HCT116 (cell line): ENCODE results near the gene MGST1. TPM values are rescaled to one million over a fixed set of nuclear protein-coding genes. Genes with fewer than 3 reads are reported as not detected.

Source experiments
- ATAC-seq: fragments of 200-7000 bp; cut with Tn5 transposase; 2 replicates; pipeline ENCODE4 v1.9.1; 2020; ENCODE audit warnings: mild to moderate bottlenecking, moderate library complexity
- BruUV-seq: library from RNA; stranded (reverse); fragments of 400-500 nt; replicated peaks from 2 replicates; lab custom pipeline; 2021; lab: Mats Ljungman, UMichigan
- CTCF ChIA-PET: fragments of 300-600 bp; sonication (Branson Sonifier 250); formaldehyde crosslinking; loops from one replicate; lab custom pipeline; 2021; ENCODE audit warnings: antibody characterized with exemption; lab: Charles Lee
- POLR2A ChIA-PET: fragments of 300-600, 350-600 bp; sonication (Branson Sonifier 250); formaldehyde crosslinking; loops from one replicate; lab custom pipeline; 2021; ENCODE audit warnings: antibody characterized with exemption; lab: Charles Lee
- RAD21 ChIA-PET, 2 experiments: fragments of 300-600 bp; sonication (Branson Sonifier 250); formaldehyde crosslinking; loops; one replicate each; lab custom pipeline; 2023; ENCODE audit warnings: low total read pairs in 2 of 2; ENCODE audit not compliant: uncharacterized antibody in 2 of 2, unreplicated experiment in 2 of 2, low non-redundant PET in 1 of 2; lab: Charles Lee
- DNase-seq: peaks from one replicate; pipeline ENCODE4 v3.0.0-alpha.2; 2010; ENCODE audit warnings: low read depth, low spot score
- H2AFZ ChIP-seq: fragments of 200-600 bp; shearing (Covaris generic), sonication (generic); 2 replicates; pipeline ENCODE4 v1.6.1; 2017; ENCODE audit warnings: low read depth, mixed run types, mixed read lengths, antibody characterized with exemption, low read length; ENCODE audit not compliant: poor library complexity, severe bottlenecking
- H3K27ac ChIP-seq: 2 replicates; pipeline ENCODE4 v1.5.1; 2012; ENCODE audit warnings: low read depth, low read length
- H3K27me3 ChIP-seq: fragments of 200-600 bp; sonication (generic); 2 replicates; pipeline ENCODE4 v1.6.1; 2016; ENCODE audit warnings: mixed run types, low read length, mixed read lengths; ENCODE audit not compliant: insufficient read depth
- H3K36me3 ChIP-seq, 2 experiments: fragments of 200-500 bp in 1 of 2; fragments of 200-600 bp in 1 of 2; sonication (Bioruptor generic) in 1 of 2; sonication (generic) in 1 of 2; 2 replicates each; pipeline versions ENCODE4 v1.5.1 to v1.6.1; 2014 to 2016; ENCODE audit warnings: low read length in 2 of 2, inconsistent platforms in 1 of 2, mixed read lengths in 1 of 2, mixed run types in 1 of 2; ENCODE audit not compliant: insufficient read depth in 2 of 2, control insufficient read depth in 1 of 2
- H3K4me1 ChIP-seq, 2 experiments: fragments of 200-600 bp in 1 of 2; sonication (generic) in 1 of 2; 2 replicates each; pipeline versions ENCODE4 v1.5.1 to v1.6.1; 2012 to 2017; ENCODE audit warnings: low read length in 2 of 2, inconsistent platforms in 1 of 2, mild to moderate bottlenecking in 1 of 2, mixed read lengths in 1 of 2, mixed run types in 1 of 2, moderate library complexity in 1 of 2; ENCODE audit not compliant: insufficient read depth in 2 of 2, control insufficient read depth in 1 of 2
- H3K4me2 ChIP-seq: fragments of 200-600 bp; sonication (generic); 2 replicates; pipeline ENCODE4 v1.6.1; 2017; ENCODE audit warnings: mixed run types, low read length, mixed read lengths
- H3K4me3 ChIP-seq, 2 experiments: fragments of 200-600 bp in 1 of 2; sonication (generic) in 1 of 2; replicated peaks in 1 of 2; 2 replicates each; pipeline ENCODE4 v1.5.1; 2011 to 2016; ENCODE audit warnings: low read length in 2 of 2, control low read depth in 1 of 2, low read depth in 1 of 2, mild to moderate bottlenecking in 1 of 2, mixed read lengths in 1 of 2, mixed run types in 1 of 2
- H3K79me2 ChIP-seq: fragments of 200-600 bp; sonication (generic); 2 replicates; pipeline ENCODE4 v1.6.1; 2017; ENCODE audit warnings: mild to moderate bottlenecking, mixed run types, low read length, moderate library complexity, mixed read lengths; ENCODE audit not compliant: insufficient read depth
- H3K9ac ChIP-seq: fragments of 200-600 bp; sonication (generic); 2 replicates; pipeline ENCODE4 v1.6.1; 2016; ENCODE audit warnings: low read length, mixed read lengths
- H3K9me2 ChIP-seq: fragments of 200-600 bp; sonication (generic), shearing (Covaris generic); 2 replicates; pipeline ENCODE4 v1.6.1; 2017; ENCODE audit warnings: mixed run types, mild to moderate bottlenecking, moderate library complexity; ENCODE audit not compliant: insufficient read depth
- H3K9me3 ChIP-seq, 2 experiments: fragments of 200-500 bp in 1 of 2; fragments of 200-600 bp in 1 of 2; sonication (Bioruptor generic) in 1 of 2; sonication (generic) in 1 of 2; 2 replicates each; pipeline ENCODE4 v1.6.1; 2014 to 2017; ENCODE audit warnings: low read length in 2 of 2, mixed read lengths in 2 of 2, inconsistent platforms in 1 of 2, low read depth in 1 of 2, mild to moderate bottlenecking in 1 of 2, mixed run types in 1 of 2, moderate library complexity in 1 of 2; ENCODE audit not compliant: control insufficient read depth in 1 of 2, insufficient read depth in 1 of 2
- H4K20me1 ChIP-seq: fragments of 200-600 bp; sonication (generic), shearing (Covaris generic); 2 replicates; pipeline ENCODE4 v1.6.1; 2017; ENCODE audit warnings: mixed run types, mild to moderate bottlenecking, moderate library complexity; ENCODE audit not compliant: insufficient read depth
- ATF3 ChIP-seq: IDR thresholded peaks from 2 replicates; pipeline ENCODE4 v1.6.1; 2012
- CBX3 ChIP-seq: IDR thresholded peaks from 2 replicates; pipeline ENCODE4 v1.6.1; 2012; ENCODE audit warnings: low read depth
- CEBPB ChIP-seq: IDR thresholded peaks from 2 replicates; pipeline ENCODE4 v1.6.1; 2012; ENCODE audit warnings: low read depth
- CTCF ChIP-seq, 3 experiments: fragments of 200-600 bp in 1 of 3; sonication (generic) in 1 of 3; IDR thresholded peaks in 2 of 3; conservative IDR thresholded peaks in 1 of 3; 2 replicates each; pipeline ENCODE4 v1.5.1; 2012 to 2017; ENCODE audit warnings: low read depth in 2 of 3, low read length in 2 of 3, antibody characterized with exemption in 1 of 3, borderline replicate concordance in 1 of 3, control low read depth in 1 of 3, mild to moderate bottlenecking in 1 of 3, mixed read lengths in 1 of 3, mixed run types in 1 of 3, moderate library complexity in 1 of 3; ENCODE audit not compliant: insufficient read depth in 1 of 3
- EZH2phosphoT487 ChIP-seq: fragments of 200-600 bp; IDR thresholded peaks from 2 replicates; pipeline ENCODE4 v1.6.1; 2018; ENCODE audit warnings: antibody characterized with exemption, borderline replicate concordance
- POLR2AphosphoS5 ChIP-seq: IDR thresholded peaks from 2 replicates; pipeline ENCODE4 v1.6.1; 2011; ENCODE audit warnings: mild to moderate bottlenecking, low read depth, low read length, moderate library complexity
- REST ChIP-seq: IDR thresholded peaks from 2 replicates; pipeline ENCODE4 v1.6.1; 2012; ENCODE audit warnings: low read depth
- SP1 ChIP-seq: IDR thresholded peaks from 2 replicates; pipeline ENCODE4 v1.6.1; 2012; ENCODE audit warnings: low read depth
- TCF7L2 ChIP-seq: IDR thresholded peaks from 2 replicates; pipeline ENCODE4 v1.7.0; 2011; ENCODE audit warnings: borderline replicate concordance, inconsistent platforms; ENCODE audit not compliant: insufficient read depth, insufficient read length; ENCODE audit errors: extremely low read depth
- YY1 ChIP-seq: IDR thresholded peaks from 2 replicates; pipeline ENCODE4 v1.6.1; 2011; ENCODE audit warnings: low read length, low read depth, moderate library complexity, mild to moderate bottlenecking; ENCODE audit not compliant: insufficient replicate concordance; ENCODE audit errors: extremely low read depth
- ZBTB33 ChIP-seq: IDR thresholded peaks from 2 replicates; pipeline ENCODE4 v1.6.1; 2011; ENCODE audit warnings: mild to moderate bottlenecking, low read length, moderate library complexity; ENCODE audit not compliant: insufficient replicate concordance; ENCODE audit errors: extremely low read depth
- intact Hi-C: fragments of 100-400 bp; cut with micrococcal nuclease; formaldehyde crosslinking; loops from 2 replicates; pipeline ENCODE4 v1.10.0; 2022
- total RNA-seq: library from RNA; stranded (reverse); gene quantifications from one replicate; pipeline ENCODE4 v1.2.1, GENCODE V29; 2021; ENCODE audit not compliant: unreplicated experiment

Gene MGST1
- total RNA-seq, 1 experiment from 2014 or later, result 111 TPM

- Histone ChIP-seq H3K9ac (no peak overlapping the region), H3K79me2 (no peaks in the 10 kb centered on the region), H3K27me3 (no peaks in the 10 kb centered on the region), H3K4me1 (no peaks in the 10 kb centered on the region), H3K9me3 (no peaks in the 10 kb centered on the region), H3K36me3 (peaks cover 7 to 8% of the 10 kb centered on the region in 2 experiments; a peak in 3 of 4 replicates), H2AFZ (no peak overlapping the region), H3K4me2 (no peak overlapping the region), H3K9me2 (no peaks in the 10 kb centered on the region), H3K27ac (no peak overlapping the region), H4K20me1 (no peaks in the 10 kb centered on the region), H3K4me3 (no peak overlapping the region)
- intact Hi-C loops, result no loop called here
- ChIA-PET CTCF (no interaction called here), RAD21 (no interaction called here), POLR2A (no interaction called here)
- ATAC-seq, result no peak
- TF ChIP-seq POLR2AphosphoS5 (no peak), ZBTB33 (no peak)
- BruUV-seq, result no TSS peak
- no peak for DNase-seq
Measured at GRCh38 chr12:16369156-16369555, 21.7 kb downstream of the MGST1 start.

GRCh38 chr12:16370096-16370495 lies 22.7 kb downstream of the MGST1 start:
- RAD21 ChIA-PET, result no interaction called here
- Histone ChIP-seq H2AFZ (no peak overlapping the region), H3K27me3 (no peaks in the 10 kb centered on the region), H4K20me1 (no peaks in the 10 kb centered on the region), H3K36me3 (peaks cover 4 to 8% of the 10 kb centered on the region in 2 experiments; a peak in 1 of 4 replicates), H3K9ac (no peak overlapping the region), H3K9me2 (no peaks in the 10 kb centered on the region), H3K4me3 (no peak overlapping the region), H3K4me1 (no peaks in the 10 kb centered on the region), H3K4me2 (no peak overlapping the region), H3K9me3 (no peaks in the 10 kb centered on the region), H3K79me2 (no peaks in the 10 kb centered on the region), H3K27ac (no peak overlapping the region)
- intact Hi-C loops, result no loop called here
- CTCF ChIA-PET, result no interaction called here
- no TSS peak for BruUV-seq
- POLR2A ChIA-PET, result no interaction called here
- DNase-seq (no peak), ATAC-seq (no peak)
- TF ChIP-seq ATF3 (no peak), CEBPB (no peak), SP1 (no peak), CTCF (IDR thresholded peaks at IDR 0.05 in 2 of 3, conservative IDR thresholded peaks at IDR 0.05 in 1 of 3; ENCODE audit: borderline replicate concordance in 1 of 3, insufficient read depth in 1 of 3, low read depth in 2 of 3, low read length in 2 of 3) (no peak), REST (no peak), YY1 (no peak), CBX3 (no peak), EZH2phosphoT487 (no peak), TCF7L2 (no peak)
